Right forelimb (tissue), 1 donor: Measurements from ENCODE around the gene CHST14.
A peak's percentile ranks its signal among the peaks of the same experiment; 100 is the strongest.

Experiments used
- DNase-seq: peaks from one replicate; pipeline ENCODE4 v3.0.0-alpha.2; 2018

Gene CHST14

DNA sequence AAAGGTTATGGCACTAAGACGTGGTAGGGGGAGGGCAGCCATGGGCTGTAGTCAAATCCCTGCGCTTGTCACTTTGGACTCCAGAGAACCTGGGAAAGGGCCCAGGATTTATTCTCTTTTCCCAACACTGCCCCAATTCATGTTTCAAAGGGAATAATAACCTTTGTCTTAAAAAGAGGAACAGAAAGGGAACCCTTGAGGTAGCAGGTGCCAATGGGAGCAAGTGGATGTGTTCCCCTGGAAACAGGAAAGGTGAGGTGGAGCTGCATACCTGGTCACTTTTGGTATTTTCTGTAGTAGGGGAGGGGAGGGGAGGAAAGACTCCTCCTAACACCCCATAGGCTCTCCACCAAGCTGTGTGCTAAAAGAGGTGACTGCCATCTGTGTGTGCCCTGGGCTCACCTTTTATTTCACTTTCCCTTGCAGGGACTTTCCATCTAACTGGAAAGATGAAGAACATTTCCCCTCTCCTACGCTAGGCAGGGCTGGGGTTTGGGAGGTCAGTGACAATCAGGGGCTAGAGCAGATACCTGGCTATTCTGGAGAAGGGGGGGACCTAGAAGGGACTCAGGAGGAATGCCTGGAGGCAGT is 6.1 kb upstream of the CHST14 start:
- no peak for DNase-seq

DNA sequence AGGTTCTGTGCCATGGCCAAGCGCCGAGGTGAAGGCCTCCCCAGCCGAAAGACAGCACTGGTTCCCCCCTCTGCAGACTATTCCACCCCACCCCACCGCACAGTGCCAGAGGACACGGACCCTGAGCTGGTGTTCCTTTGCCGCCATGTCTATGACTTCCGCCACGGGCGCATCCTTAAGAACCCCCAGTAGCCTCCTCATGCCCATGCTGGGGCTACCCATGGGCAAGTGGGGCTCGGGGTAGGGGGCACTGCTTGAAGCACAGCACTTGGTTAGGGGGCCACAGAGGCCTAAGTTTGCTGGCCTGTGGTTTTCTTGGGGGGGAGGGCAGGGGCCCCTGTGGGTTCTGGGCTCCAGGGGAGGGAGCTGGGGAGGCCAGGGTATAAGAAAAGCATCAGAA is 4.8 kb upstream of the CHST14 start:
- DNase-seq: no peak

DNA sequence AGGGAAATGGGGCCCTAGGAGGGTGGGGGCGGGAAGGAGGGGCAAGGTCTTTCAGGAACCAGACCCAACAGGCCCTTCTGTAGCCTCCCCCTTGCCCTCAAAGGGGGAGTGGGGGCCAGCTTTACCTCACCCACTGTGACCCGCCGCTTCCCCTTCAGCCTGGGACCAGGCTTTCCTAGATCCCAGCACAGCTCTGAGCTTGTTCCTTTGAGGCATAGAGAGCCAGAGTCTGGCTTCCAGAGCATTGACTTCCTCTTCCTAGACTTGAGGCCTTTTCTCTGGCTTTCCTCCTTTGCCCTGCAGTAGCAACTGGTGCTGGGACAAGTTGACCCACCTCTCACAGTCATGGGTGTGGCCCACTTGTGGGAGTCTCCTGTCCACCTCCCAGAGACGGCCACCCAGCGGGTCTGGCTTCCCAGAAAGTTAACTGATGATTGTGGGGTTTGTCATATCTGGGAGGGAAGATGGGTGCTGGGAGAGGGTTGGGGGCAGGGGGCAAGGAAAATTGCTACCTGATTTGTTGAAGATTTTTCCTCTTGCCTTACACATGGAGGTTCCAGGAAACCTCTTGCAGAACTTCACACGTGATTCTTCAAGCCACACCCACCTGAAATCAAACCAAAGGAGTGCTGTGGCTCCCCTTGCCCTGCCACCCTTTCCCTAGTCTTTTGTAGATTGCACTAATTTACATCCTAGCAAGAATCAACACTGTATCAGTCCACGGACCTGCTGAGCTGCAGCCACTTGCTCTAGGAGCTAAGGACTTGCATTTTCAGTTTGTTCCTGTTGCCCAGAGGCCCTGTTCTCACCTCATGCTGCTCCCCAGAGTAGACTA is 4.1 kb upstream of the CHST14 start:
- DNase-seq: no peak

DNA sequence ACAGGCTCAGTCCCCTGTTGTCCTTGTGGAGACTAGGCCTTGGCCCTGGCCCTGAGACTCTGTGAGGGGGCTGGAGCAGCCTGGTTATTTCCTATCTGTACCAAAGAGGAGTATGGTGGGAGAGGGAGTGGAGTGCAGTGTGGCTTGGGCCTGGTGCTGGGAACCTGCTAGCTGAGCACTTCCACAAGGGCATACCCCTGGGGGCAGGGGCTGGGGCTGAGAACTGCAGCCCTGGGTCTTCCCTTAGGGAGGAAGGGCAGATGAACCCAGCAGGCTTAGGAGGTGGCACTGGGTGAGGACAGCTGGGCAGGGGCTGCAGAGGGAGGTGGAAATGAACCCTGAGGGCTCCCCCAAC is 3.5 kb upstream of the CHST14 start:
- DNase-seq: no peak

DNA sequence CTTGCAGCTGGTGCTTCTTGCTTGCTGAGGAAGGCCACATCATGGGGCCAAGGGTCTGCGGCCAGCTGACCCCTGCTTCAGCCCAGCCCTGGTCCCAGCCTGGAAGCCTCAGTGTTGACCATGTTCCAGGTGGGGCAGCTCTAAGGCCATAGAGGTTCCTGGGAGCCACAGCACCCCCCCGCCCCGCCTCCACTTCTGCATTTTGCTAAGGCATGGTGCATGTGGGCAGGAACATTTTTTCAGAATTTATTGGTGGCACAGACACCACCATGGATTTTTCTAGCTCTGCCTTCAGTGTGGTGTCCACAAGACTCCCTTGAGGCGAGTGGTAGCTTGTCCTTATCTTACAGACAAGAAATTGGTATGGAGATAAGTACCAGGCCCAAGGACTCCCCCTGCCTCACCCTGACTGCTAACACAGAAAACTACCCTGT is 1.9 kb upstream of the CHST14 start:
- no peak for DNase-seq

DNA sequence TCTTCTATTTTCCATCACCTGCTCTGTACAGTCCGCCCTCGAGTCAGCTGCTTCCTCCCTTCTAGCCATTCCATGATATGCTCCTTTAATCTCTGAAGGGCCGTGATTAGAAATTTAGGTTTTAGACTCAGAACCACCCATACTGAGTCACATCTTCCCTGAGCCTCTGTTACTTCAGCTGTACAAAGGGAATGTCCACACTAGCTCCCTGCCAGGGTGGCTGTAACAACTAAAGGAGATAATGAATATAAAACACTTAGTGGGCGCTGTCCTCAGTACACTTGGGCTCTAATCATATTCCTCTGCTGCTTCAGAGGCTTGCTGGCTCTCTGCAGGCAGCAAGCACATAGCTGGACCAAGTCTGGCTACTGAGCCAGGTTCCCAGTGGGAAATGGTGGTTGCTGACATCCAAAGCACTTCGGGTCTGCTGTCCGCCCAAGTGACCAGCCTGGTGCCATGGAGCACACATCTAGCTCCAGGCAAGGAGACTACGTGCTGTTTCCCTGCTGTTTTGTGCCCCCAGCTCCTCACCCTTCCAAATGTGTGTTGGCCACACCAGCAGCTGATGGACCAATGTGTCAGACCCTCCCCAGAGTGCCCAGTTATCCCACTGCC is 901 bp upstream of the CHST14 start:
- DNase-seq: no peak

DNA sequence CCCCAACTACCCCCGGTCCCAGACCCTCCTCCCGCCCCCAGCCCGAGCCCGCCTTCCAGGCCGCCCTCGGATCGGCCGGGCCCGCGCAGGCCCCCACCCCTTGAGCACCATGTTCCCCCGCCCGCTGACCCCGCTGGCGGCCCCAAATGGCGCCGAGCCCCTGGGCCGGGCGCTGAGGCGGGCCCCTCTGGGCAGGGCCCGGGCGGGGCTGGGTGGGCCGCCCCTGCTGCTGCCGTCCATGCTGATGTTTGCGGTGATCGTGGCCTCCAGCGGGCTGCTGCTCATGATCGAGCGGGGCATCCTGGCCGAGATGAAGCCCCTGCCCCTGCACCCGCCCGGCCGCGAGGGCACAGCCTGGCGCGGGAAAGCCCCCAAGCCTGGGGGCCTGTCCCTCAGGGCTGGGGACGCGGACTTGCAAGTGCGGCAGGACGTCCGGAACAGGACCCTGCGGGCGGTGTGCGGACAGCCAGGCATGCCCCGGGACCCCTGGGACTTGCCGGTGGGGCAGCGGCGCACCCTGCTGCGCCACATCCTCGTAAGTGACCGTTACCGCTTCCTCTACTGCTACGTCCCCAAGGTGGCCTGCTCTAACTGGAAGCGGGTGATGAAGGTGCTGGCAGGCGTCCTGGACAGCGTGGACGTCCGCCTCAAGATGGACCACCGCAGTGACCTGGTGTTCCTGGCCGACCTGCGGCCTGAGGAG is 472 bp downstream of the CHST14 start:
- DNase-seq: peak; percentile 76

DNA sequence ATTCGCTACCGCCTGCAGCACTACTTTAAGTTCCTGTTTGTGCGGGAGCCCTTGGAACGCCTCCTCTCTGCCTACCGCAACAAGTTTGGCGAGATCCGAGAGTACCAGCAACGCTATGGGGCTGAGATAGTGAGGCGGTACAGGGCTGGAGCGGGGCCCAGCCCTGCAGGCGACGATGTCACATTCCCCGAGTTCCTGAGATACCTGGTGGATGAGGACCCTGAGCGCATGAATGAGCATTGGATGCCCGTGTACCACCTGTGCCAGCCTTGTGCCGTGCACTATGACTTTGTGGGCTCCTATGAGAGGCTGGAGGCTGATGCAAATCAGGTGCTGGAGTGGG is 995 bp downstream of the CHST14 start:
- DNase-seq: no peak

DNA sequence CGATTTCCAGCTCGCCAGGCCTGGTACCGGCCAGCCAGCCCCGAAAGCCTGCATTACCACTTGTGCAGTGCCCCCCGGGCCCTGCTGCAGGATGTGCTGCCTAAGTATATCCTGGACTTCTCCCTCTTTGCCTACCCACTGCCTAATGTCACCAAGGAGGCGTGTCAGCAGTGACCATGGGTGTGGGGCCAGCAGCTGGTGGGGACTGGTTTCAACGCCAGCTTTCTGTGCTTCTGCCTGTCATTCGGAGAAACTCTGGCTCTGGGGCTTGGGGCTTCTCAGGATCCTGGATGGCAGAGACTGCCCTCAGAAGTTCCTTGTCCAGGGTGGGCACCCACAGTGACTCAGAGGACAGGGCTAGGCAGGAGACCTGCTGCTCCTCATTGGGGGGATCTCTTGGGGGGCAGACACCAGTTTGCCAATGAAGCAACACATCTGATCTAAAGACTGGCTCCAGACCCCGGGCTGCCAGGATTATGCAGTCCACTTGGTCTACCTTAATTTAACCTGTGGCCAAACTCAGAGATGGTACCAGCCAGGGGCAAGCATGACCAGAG is 1.5 kb downstream of the CHST14 start:
- DNase-seq: no peak

DNA sequence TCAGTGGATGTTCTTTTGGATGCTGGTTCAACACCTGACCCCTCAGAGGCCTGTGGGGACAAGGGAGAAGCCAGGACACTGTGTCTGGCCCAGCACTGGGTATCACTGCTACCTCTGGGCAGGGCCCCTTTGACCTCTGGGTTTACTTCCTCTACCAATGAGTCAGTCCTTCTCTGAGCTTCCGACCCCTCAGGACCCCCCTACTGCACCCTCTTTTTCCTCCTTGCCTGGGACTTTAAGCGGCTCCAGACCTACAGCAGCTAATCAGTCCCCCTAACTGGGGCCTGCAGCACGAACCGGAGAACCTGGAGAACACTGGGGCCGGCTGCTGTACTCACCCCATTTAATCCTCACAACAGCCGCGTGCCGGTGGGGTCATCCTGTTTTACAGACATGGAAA is 3.8 kb downstream of the CHST14 start:
- no peak for DNase-seq

DNA sequence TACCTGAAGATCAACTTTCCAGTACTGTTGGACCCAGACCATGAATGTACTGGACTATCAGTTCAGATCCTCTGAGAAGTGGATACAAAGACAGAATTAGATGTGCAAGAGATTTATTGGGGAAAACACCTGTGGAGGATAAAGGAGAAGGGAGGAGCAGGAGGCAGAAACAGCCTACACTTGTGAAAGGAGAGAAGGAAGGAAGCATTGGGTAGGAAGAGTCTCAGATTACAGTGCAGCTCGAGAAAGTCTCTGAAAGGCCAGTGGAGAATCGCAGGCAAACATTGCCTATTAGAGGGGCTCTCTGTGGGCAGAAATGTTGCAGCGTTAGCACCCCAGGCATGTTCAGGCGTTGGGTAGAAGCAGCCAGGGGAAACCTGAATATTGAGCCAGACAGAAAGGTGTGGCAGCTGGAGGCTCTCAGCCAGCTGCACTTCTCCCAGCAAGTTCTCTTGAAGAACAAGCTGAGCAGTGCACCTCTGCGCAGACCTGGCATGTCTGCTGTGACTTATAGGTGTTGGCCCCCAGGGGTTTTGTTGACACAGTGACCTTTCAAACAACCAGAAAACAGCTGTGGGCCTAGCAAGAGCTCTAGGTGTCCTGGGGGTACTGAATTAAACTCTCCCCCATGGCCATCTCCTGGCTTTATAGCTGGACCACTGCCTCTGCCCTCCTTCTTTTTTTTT is 7.0 kb downstream of the CHST14 start:
- DNase-seq: no peak

DNA sequence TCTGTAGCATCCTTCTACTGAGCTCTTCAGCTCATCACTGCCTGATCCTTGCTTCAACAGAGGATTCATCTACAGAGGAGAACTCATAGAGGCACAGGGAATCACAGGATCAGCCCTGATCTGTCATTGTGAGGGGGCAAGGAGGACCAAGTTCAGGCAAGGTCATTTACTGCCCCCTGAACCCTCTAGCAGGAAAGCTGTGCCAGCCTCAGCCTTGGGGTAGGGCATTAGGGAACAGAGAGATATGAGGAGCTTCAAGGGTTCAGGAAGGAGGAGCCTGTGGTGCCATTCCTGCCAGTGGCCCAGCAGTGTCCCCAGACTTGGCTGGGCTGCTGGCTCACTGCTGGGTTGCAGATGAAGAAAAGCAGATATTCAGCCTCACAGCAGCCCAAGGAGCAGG is 8.2 kb downstream of the CHST14 start:
- DNase-seq: no peak

DNA sequence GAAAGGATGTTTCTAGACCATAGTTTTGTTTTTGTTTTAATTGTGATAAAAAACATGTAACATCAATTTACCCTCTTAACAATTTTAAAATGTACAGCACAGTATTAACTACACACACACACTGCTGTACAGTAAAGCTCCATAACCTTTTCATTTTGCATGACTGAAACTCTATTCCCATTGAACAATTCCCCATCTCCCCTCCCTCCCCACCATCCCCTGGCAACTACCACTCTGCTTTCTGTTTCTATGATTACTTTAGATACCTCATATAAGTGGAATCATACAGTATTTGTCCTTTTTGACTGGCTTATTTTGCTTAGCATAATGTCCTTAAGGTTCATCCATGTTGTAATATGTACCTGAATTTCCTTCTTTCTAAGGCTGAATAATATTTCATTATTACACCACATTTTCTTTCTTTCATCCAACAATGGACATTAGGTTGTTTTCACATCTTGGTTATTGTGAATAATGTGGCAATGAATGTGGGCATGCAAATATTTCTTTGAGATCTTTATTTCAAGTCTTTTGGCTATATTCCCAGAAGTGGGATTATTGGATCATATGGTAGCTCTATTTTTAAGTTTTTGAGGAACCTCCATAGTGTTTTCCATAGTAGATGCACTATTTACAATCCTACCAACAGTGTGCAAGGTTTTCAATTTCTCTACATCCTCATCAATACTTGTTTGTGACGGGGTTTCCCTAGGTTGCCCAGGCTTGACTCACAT is 10.7 kb downstream of the CHST14 start:
- DNase-seq: no peak

DNA sequence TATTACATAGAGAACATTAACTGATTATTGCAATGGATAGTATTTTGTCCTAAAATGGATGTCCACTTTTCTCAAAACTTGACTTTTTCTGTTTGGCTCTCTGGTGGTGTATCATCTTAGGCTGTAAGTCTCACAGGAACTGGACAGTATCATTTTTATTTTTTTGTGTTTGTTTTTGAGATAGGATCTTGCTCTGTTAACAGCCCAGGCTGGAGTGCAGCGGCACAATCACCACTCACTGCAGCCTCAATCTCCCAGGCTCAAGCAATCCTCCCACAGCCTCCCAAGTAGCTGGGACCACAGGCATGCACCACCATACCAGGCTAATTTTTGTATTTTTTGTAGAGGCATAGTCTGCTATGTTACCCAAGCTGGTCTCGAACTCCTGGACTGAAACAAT is 13.1 kb downstream of the CHST14 start:
- no peak for DNase-seq

DNA sequence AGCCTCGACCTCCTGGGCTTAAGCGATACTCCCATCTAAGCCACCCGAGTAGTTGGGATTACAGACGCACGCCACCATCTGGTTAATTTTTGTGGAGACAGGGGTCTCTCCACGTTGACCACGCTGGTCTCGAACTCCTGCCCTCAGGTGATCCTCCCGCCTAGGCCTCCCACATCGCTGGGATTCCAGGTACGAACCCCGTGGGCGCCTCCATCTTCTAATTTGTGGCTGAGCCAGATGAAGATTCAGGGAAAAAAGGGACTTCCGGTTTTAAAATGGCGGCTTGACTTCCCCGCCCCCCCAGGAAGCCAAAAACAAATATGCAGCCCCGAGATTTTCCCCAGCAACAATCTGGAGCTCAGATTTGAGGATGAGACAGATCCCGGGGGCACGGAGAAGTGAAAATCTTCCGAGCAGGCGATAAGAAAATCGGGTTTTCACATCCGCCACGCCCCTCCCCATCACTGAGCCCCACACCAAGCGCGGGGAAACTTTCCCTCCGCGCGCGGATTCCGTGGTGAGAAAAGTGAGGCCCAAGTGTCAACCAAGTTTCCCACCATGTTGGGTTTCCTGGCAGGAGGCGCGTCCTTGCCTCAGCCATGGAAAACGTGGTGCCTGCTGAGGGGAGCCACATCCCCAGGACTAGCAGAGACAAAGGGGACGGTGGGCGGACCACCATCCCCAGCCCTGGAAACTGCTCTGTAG is 15.4 kb downstream of the CHST14 start:
- no peak for DNase-seq

DNA sequence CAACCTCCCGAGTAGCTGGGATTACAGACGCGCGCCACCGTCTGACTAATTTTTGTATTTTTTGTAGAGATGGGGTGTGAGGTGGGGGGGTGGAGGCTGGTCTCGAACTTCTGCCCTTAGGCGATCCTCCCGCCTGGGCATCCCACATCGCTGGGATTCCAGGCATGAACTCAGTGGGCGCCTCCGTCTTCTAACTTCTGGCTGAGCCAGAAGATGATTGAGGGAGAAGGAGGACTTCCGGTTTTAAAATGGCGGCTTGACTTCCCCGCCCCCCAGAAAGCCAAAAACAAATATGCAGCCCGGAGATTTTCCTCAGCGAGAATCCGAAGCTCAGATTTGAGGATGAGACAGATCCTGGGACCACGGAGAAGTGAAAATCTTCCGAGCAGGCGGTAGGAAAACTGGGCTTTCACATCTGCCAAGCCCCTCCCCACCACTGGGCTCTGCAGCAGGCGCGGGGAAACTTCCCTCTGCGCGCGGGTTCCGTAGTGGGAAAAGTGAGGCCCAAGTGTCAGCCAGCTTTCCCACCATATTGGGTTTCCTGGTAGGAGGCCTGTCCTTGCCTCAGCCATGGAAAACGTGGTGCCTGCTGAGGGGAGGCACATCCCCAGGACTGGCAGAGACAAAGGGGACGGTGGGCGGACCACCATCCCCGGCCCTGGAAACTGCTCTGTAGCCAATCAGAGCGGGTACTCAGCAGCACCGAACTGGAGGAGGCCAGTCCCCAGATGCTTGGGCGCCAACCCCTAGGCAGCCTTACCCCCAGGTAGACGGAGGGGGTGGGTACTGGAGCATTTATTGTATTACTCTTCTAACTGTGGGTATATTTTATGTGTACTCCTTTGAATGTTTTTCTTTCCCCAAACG is 17.3 kb downstream of the CHST14 start:
- DNase-seq: no peak

DNA sequence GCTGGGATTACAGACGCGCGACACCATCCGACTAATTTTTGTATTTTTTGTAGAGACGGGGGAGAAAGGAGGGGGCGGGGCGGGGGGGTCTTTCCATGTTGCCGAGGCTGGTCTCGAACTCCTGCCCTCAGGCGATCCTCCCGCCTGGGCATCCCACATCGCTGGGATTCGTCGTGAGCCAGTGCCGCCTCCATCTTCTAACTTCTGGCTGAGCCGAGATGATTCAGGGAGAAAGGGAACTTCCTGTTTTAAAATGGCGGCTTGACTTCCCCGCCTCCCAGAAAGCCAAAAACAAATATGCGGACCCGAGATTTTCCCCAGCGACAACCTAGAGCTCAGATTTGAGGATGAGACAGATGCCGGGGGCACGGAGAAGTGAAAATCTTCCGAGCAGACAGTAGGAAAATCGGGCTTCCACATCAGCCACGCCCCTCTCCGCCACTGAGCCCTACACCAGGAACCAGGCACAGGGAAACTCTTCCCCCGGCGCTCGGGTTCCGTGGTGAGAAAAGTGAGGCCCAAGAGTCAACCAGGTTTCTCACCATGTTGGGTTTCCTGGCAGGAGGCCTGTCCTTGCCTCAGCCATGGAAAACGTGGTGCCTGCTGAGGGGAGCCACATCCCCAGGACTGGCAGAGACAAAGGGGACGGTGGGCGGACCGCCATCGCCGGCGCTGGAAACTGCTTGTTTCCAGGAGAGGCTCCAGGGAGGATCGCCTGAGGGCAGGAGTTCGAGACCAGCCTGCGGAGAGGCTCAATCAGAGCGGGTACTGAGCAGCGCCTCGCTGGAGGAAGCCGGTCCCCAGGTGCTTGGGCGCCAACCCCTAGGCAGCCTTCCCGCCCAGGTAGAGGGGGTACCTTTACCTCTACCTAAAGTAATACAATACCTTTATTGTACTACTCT is 18.7 kb downstream of the CHST14 start:
- no peak for DNase-seq

DNA sequence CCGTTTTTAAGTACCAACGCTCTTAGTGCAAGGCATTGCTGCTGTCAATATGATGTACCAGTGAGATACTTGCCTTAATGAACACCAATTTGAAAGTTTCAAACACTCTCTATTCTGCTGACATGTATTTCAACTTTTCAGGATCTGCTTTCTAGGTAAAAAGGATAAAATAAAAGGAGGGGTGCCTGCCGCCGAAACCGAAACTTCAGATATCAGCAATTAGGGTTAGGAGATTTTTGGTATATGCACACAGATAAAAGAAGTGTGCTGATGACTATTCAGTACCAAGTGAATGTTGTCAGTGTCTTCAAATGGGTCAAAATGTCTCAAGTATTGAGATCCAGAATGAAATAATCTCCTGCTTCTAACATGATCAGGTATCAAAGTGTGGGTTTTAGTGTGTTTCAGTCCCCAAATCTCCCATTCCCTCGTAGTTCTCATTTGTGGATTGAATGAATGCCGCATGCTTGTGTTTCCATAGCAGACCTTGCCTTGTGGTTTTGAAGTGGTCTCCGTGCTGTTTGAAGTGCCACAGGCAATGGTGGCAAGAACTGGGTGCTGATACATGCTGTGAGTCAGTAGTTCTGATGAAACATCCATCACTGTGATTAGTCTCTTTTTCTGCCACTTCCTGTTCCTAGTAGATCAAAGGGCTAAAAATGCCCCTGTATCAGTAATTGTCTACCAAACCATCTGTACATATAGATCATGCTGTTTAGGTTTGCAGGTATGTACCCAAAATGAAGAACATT is 22.5 kb downstream of the CHST14 start:
- no peak for DNase-seq

DNA sequence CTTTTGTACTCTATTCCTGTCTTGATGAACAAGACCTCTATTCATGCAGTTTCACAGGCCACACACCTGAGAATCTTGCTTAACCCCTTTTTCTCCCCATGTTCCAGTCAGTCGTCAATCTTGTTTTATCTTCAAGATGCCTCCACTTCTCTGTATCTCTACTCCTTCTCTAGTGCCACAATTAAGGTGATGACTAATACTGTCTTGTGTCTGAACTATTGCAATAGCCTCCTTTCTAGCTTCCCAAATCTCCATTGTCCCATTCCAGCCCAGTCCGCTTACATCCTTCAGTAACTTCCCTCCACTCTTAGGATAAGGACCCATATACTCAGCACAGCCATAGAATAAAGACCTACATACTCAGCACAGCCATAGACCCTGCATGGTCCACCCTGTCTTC is 24.7 kb downstream of the CHST14 start:
- DNase-seq: no peak
